PC-9 (cell line): ENCODE measurements around the gene SH3RF2.

Experiments used
- EZH2 ChIP-seq: fragments of 200-600 bp; sonication (generic); IDR thresholded peaks from 2 replicates; pipeline ENCODE4 v1.8.0; 2017; ENCODE audit warnings: antibody characterized with exemption, low read depth
- TF ChIP-seq, protein P1 (sequence below): fragments of 200-600 bp; sonication (generic); conservative IDR thresholded peaks from 2 replicates; pipeline ENCODE4 v1.6.1; 2017; ENCODE audit warnings: mixed run types, antibody characterized with exemption, mild to moderate bottlenecking, moderate library complexity

- TF ChIP-seq, protein P1, sequence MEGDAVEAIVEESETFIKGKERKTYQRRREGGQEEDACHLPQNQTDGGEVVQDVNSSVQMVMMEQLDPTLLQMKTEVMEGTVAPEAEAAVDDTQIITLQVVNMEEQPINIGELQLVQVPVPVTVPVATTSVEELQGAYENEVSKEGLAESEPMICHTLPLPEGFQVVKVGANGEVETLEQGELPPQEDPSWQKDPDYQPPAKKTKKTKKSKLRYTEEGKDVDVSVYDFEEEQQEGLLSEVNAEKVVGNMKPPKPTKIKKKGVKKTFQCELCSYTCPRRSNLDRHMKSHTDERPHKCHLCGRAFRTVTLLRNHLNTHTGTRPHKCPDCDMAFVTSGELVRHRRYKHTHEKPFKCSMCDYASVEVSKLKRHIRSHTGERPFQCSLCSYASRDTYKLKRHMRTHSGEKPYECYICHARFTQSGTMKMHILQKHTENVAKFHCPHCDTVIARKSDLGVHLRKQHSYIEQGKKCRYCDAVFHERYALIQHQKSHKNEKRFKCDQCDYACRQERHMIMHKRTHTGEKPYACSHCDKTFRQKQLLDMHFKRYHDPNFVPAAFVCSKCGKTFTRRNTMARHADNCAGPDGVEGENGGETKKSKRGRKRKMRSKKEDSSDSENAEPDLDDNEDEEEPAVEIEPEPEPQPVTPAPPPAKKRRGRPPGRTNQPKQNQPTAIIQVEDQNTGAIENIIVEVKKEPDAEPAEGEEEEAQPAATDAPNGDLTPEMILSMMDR: no peak
- no peak for TF ChIP-seq EZH2
Measured at GRCh38 chr5:146084376-146084775, 148.0 kb downstream of the SH3RF2 start.
